ENCODE results near the gene BEND7.
"Not testable (repeated sequence)": the region's sequence is repeated elsewhere in the genome, so short reads cannot be mapped to it uniquely, and the experiment has no call there.

The BEND7 gene

DNA sequence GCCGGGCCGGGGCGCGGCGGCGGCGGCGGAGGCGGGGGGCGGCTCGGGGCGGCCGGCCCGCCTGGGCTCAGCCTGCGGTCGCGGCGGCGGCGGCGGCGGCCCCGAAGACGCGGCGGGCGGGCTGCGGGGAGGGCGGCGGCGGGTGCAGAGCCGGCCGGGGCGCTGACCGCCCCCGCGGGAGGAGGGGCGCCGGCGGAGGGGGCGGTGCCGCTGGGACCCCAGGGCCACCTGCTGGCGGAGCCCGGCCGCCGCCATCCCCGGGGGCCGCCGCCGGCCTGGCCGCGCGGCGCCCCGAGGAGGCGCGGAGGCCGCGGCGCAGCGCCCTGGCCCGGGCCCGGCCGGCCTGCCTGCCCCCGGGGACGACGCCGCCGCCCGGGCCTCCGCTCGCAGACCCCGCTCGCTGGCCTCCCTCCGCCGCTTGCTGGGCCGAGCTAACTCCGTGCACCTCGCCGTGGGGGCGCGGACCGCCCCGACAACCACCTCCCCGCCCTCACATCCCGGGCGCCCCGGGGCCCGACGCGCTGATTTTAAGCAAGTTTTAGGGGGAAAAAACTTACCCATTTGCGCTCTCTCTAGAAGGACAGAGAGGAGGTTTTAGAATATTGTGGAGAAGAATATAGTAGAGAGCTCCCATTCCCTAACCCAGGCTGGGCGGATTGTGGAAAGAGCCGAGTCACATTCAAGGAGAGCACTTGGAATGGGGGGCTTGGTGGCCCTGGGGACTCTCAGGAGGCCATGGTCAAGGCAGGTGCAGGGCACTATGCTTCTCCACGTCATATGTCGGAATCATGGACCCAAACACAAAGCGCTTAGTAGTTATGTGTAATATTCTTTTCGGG, at the start of gene BEND7:
Gene BEND7 (minus strand): TSS at position 140 of the 839 bp plus-strand sequence. CDS start 481 bp downstream, outside the sequence.
- DNase-seq, result no peak

- no peak for DNase-seq
Observed at GRCh38 chr10:13573960-13574359, 45.1 kb upstream of the BEND7 start.

DNA sequence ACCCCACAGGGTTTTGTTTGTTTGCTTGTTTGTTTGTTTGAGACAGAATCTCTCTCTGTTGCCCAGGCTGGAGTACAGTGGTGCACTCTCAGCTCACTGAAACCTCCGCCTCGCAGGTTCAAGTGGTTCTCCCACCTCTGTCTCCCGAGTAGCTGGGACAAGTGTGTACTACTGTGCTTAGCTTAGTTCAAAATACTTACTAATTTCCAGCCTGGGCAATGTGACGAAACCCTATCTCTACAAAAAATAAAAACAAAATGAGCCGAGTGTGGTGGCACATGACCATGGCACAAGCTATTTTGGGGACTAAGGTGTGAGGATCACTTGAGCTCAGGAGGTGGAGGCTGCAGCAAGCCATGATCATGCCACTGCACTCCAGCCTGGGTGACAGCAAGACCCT, 42.7 kb upstream of the BEND7 start:
- no peak for DNase-seq

DNA sequence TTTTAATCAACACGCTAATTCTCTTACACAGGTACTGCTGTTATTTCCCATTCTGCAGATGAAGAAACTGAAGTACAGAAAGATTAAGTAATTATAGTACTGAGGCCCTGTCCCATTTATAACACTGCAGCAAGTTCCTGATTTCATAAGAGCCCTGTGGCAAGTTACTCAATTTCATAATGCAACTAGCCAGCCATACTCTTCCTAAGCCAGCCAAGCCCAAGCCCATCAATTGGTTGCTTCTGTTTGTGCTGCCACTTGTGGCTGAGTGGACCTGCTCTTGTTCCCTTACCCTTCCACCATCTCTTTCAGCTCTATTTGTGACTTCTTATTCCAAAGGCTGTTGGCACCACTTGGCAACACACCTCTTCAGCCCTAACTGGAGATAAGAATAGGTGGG, 38.2 kb upstream of the BEND7 start:
- no peak for DNase-seq

GRCh38 chr10:13564576-13564975, 35.8 kb upstream of the BEND7 start:
- DNase-seq, result no peak

GRCh38 chr10:13563481-13564445, 34.9 kb upstream of the BEND7 start:
- no peak for DNase-seq

DNA sequence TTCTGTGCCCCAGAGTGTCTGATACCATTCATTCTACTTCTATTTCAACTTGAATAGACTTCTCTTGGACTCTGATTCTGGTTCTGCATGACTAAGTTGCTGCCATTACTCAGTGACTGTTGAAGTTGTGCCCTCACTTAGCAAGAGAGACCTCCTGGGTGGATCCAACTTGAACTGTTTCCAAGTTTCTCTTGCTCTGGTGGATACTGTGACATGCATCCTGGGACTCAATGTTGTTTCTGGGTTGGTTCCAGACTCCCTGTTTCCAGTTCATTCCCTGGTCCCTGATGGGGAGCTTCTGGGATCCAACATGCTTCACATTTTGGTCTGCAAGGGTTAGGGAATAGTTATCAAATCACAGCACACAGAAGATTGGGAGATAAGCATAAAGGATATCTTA, 31.8 kb upstream of the BEND7 start:
- DNase-seq, result no peak

GRCh38 chr10:13559124-13559700, 30.4 kb upstream of the BEND7 start:
- no peak for DNase-seq

DNA sequence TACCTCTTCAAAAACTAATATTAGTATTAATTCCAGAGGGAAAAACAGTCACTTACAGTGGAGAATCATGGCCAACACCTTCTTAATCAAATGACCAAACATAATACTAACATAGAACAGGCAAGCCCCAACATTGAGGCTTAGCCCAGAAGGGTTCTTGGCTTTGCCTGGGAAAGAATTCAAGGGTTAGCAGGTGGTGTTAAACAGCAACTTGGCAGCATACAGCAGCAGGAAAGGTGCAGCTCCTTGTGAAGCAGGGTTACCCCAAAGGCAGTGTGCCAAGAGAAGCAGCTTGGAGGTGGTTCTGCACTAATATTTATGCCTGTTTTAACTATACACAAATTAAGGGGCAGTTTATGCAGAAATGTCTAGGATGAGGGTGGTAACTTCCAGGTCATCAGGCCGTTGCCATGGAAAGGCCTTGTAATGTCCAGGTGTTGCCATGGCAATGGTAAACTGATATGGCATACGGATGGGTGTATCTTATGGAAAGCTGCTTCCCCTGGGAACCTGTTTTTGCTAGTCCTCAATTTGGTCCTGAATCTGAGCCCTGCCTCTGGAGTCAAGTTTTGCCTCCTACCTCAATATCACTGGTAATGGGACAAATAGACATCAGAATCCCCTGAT, 27.2 kb upstream of the BEND7 start:
- no peak for DNase-seq

GRCh38 chr10:13550802-13551201, 22.0 kb upstream of the BEND7 start:
- DNase-seq, result no peak

GRCh38 chr10:13542533-13542932, 13.7 kb upstream of the BEND7 start:
- DNase-seq, result no peak

GRCh38 chr10:13537985-13538384, 9.2 kb upstream of the BEND7 start:
- not testable (repeated sequence) for DNase-seq

DNA sequence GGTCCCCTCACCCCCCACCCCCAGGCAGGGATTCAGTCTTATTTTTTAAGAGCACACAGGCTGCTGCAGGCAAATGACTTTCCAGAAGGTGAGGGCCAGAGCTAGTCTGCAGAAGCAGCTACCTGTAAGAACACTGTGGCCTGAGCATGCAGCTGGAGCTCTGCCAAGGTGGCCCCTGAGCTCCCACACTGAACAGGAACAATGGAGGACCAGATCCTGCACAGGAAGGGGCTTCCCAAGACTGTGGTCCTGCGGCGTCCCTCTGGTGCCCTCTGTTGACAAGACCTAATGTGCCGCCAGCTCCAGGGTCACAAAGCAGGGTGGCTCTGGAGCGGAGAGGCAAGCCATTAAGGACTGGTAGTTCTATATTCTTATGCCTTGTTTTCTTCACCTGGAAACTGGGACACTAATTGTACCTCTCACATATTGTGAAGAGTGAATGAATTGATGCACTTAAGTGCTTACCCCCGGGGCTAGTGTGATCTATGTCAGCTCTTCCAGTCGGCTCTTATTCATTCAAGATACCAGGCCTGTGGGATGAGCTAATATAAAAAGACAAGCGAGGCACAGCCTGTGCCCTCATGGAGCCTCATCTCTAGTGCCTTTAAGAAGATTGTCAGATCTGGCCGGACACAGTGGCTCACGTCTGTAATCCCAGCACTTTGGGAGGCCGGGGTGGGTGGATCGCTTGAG, 8.0 kb upstream of the BEND7 start:
- DNase-seq, result no peak

DNA sequence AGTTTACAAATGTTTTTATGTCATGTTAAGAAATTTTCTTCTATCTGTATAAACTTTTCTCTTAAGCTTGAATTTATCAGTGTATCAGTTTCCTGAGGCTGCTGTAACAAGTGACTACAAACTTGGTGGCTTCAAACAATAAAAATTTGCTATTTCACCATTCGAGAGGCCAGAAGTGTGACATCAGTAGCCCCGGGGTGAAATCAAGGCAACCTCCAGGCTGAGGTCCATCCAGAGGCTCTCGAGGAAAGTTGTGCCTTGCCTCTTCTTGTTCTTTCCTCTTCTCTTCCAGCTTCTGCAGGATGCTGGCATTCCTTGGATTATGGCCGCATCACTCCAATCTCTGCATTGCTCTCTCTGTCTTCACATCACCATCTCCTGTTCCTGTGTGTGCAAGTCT, 6.5 kb upstream of the BEND7 start:
- no peak for DNase-seq

DNA sequence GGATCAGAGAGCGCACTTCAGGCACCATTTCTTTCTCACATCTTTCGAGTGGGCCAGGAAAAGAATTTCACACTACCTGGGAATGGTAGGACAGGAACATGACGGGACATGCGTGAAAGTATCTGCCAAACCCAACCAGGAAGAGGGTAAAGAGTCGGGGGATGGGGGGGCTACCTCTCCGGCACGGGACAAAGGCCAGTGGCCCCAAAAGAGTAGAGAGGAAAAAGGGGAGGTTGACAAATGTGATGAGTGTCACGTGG, 830 bp upstream of the BEND7 start:
- no peak for DNase-seq

DNA sequence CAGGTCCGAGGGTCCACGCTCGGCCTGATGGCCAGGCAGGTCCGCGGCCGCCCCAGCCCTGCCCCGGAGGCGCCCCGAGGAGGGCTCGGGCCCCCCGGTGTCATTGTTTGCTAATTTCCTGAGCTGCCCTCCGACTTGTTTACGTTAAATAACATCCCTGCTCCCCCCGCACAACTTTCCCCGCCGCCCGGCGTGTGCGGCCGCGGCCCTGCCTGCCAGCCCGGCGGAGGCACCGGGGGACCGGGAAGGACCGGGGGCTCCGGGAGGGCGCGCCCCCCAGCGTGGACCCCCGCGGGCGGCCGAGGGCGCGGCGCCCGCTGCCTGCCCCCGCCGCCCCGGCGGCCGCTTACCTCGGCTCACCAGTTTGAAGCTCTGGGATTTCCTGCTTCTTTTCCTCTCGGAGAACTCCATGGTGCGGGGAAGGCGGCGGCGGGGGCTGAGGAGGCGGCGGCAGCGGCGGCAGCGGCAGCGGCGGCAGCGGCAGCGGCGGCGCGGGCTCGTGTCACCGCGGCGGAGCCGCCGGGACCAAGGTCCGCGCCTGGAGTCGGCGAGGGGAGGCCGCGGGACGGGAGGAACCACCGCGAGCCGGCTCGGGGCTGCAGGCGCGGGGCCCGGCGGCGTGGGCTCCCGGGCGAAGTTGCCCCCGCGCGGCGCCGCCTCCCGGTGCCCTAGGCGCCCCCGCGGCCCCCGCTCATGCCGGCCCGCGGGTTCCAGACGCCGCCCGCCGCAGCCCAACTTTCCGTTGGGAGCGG, 515 bp downstream of the BEND7 start:
- peak; percentile 25 for DNase-seq

DNA sequence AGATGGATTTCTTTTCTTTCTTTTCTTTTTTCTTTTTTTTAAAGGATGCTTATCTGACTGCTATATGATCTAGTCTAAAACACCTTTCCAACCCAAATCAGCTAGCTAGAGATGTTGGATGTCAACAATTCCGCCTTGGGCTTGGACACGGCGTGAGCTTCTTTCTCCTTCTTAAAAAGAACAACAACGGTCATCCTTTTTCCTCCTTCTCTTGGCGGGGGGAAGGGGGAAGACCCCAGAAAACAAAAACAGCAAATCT, 1.0 kb downstream of the BEND7 start:
- no peak for DNase-seq

- DNase-seq, result no peak
Observed at GRCh38 chr10:13526948-13527863, 1.6 kb downstream of the BEND7 start.

DNA sequence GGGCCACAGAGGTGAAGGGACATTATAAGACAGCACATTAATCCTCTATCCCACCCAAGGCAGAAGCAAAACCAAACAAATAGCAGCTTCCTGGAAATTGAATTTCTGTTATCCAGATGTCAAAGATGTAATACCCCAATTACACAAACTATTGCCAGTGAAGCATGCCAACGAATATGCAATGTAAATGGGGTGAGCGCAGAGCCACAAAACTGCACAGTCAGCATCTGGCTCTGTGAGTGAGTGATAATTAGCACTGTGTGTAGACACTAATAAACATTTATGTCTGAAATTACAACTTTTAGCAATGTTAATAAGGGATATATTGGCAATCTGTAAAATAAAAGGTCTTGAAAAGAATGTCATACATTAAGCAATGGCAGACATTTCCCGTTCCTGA, 3.2 kb downstream of the BEND7 start:
- no peak for DNase-seq

GRCh38 chr10:13521026-13521425, 7.8 kb downstream of the BEND7 start:
- no peak for DNase-seq

GRCh38 chr10:13520194-13520593, 8.6 kb downstream of the BEND7 start:
- no peak for DNase-seq
